WTC11 (cell line): Measurements from ENCODE around the gene KDM5B. TPM values are rescaled to one million over a fixed set of nuclear protein-coding genes. Genes with fewer than 3 reads are reported as not detected.

Experiments
- ATAC-seq: fragments of 200-7000 bp; cut with Tn5 transposase; 2 replicates; pipeline ENCODE4 v1.10.0; 2021; ENCODE audit warnings: mild to moderate bottlenecking, moderate library complexity
- CTCF ChIA-PET: fragments of 300-600 bp; sonication (Branson Sonifier 250); formaldehyde crosslinking; loops from one replicate; lab custom pipeline; 2021; ENCODE audit warnings: antibody characterized with exemption; lab: Charles Lee
- POLR2A ChIA-PET: fragments of 350-600 bp; sonication (Branson Sonifier 250); formaldehyde crosslinking; loops from one replicate; lab custom pipeline; 2021; ENCODE audit warnings: antibody characterized with exemption; lab: Charles Lee
- DNase-seq: peaks from one replicate; pipeline ENCODE4 v3.0.0; 2021; ENCODE audit warnings: low spot score
- H3K27ac Mint-ChIP-seq: 2 replicates; pipeline ENCODE4 v1.8.0; 2021; ENCODE audit warnings: mixed read lengths
- H3K27me3 Mint-ChIP-seq: 2 replicates; pipeline ENCODE4 v1.8.0; 2021; ENCODE audit warnings: low read depth, mild to moderate bottlenecking, moderate library complexity, mixed read lengths
- H3K36me3 Mint-ChIP-seq: 2 replicates; pipeline ENCODE4 v1.8.0; 2021; ENCODE audit warnings: mixed read lengths
- H3K4me1 Mint-ChIP-seq: 2 replicates; pipeline ENCODE4 v1.8.0; 2022; ENCODE audit warnings: mixed read lengths
- H3K4me3 Mint-ChIP-seq: 2 replicates; pipeline ENCODE4 v1.8.0; 2021; ENCODE audit warnings: mild to moderate bottlenecking, moderate library complexity, mixed read lengths
- H3K9me3 Mint-ChIP-seq: 2 replicates; pipeline ENCODE4 v1.8.0; 2021; ENCODE audit warnings: mixed read lengths
- ELF4 ChIP-seq: sonication (generic); formaldehyde crosslinking; IDR thresholded peaks from 2 replicates; pipeline ENCODE4 v1.8.1; 2022; ENCODE audit warnings: low read depth, mild to moderate bottlenecking, moderate library complexity, missing genetic modification reagents
- HMGA2 ChIP-seq: fragments of 250-450 bp; sonication (Bioruptor Pico); IDR thresholded peaks from 2 replicates; pipeline ENCODE4 v1.4.0; 2021; ENCODE audit warnings: mild to moderate bottlenecking, moderate library complexity
- MLX ChIP-seq: sonication (generic); formaldehyde crosslinking; IDR thresholded peaks from 2 replicates; pipeline ENCODE4 v1.8.1; 2023; ENCODE audit warnings: mild to moderate bottlenecking, missing genetic modification reagents, moderate library complexity
- NFYB ChIP-seq: sonication (generic); formaldehyde crosslinking; conservative IDR thresholded peaks from 2 replicates; pipeline ENCODE4 v1.8.0; 2022; ENCODE audit warnings: low read depth, missing genetic modification reagents
- NR1H2 ChIP-seq: sonication (generic); formaldehyde crosslinking; IDR thresholded peaks from 2 replicates; pipeline ENCODE4 v1.9.0; 2021; ENCODE audit warnings: mild to moderate bottlenecking, moderate library complexity, missing genetic modification reagents
- NR2C2 ChIP-seq: sonication (generic); formaldehyde crosslinking; IDR thresholded peaks from 2 replicates; pipeline ENCODE4 v1.8.0; 2022; ENCODE audit warnings: mild to moderate bottlenecking, missing genetic modification reagents
- OVOL2 ChIP-seq: fragments of 250-450 bp; sonication (Bioruptor Pico); IDR thresholded peaks from 2 replicates; pipeline ENCODE4 v1.9.0; 2021; ENCODE audit warnings: mild to moderate bottlenecking, borderline replicate concordance
- RELA ChIP-seq: sonication (generic); formaldehyde crosslinking; IDR thresholded peaks from 2 replicates; pipeline ENCODE4 v1.8.1; 2022; ENCODE audit warnings: missing genetic modification reagents, mild to moderate bottlenecking, borderline replicate concordance
- SP1 ChIP-seq: sonication (generic); formaldehyde crosslinking; conservative IDR thresholded peaks from 2 replicates; pipeline ENCODE4 v1.8.1; 2022; ENCODE audit warnings: missing genetic modification reagents
- TEAD4 ChIP-seq: sonication (generic); formaldehyde crosslinking; IDR thresholded peaks from 2 replicates; pipeline ENCODE4 v1.8.0; 2022; ENCODE audit warnings: mild to moderate bottlenecking, missing genetic modification reagents
- ZNF219 ChIP-seq: sonication (generic); formaldehyde crosslinking; IDR thresholded peaks from 2 replicates; pipeline ENCODE4 v1.8.0; 2023; ENCODE audit warnings: missing genetic modification reagents, mild to moderate bottlenecking, borderline replicate concordance
- ZNF232 ChIP-seq: sonication (generic); formaldehyde crosslinking; IDR thresholded peaks from 2 replicates; pipeline ENCODE4 v1.8.0; 2022; ENCODE audit warnings: mild to moderate bottlenecking, missing genetic modification reagents
- ZNF281 ChIP-seq: sonication (generic); formaldehyde crosslinking; IDR thresholded peaks from 2 replicates; pipeline ENCODE4 v1.8.0; 2023; ENCODE audit warnings: mild to moderate bottlenecking, missing genetic modification reagents
- total RNA-seq: library from RNA; stranded (reverse); gene quantifications from 3 replicates; pipeline ENCODE4 v1.2.3, GENCODE V29; 2021
- TF ChIP-seq, protein P1 (sequence below): sonication (generic); formaldehyde crosslinking; IDR thresholded peaks from 2 replicates; pipeline ENCODE4 v1.8.1; 2023; ENCODE audit warnings: mild to moderate bottlenecking, missing genetic modification reagents, borderline replicate concordance
- TF ChIP-seq, protein P2 (sequence below): sonication (generic); formaldehyde crosslinking; IDR thresholded peaks from 2 replicates; pipeline ENCODE4 v1.8.1; 2023; ENCODE audit warnings: mild to moderate bottlenecking, moderate library complexity, missing genetic modification reagents
- TF ChIP-seq, protein P3 (sequence below): fragments of 200-600 bp; IDR thresholded peaks from 2 replicates; pipeline ENCODE4 v1.8.0; 2022; ENCODE audit warnings: antibody characterized with exemption

The KDM5B gene
- total RNA-seq, 1 experiment from 2014 or later, result 222 TPM

GRCh38 chr1:202818819-202819218 lies 10.6 kb upstream of the KDM5B start:
- Mint-ChIP-seq H3K4me1 (no peaks in the 10 kb centered on the region; the same call in 1 of the 2 replicates), H3K36me3 (no peaks in the 10 kb centered on the region), H3K27me3 (peaks cover 8% of the 10 kb centered on the region), H3K4me3 (no peak overlapping the region), H3K9me3 (no peaks in the 10 kb centered on the region), H3K27ac (no peak overlapping the region)
- DNase-seq (no peak), ATAC-seq (no peak)
- CTCF ChIA-PET, result interaction anchor here (0.6 to 2.0 kb wide), 2 partner anchors 21 to 33 kb away, joined by 3 to 5 read pairs; no protein-coding TSS in a partner anchor
- POLR2A ChIA-PET, result interaction anchor here (0.7 kb wide), 1 partner anchor 241 kb away, joined by 4 read pairs; no protein-coding TSS in a partner anchor
- TF ChIP-seq, protein P1, sequence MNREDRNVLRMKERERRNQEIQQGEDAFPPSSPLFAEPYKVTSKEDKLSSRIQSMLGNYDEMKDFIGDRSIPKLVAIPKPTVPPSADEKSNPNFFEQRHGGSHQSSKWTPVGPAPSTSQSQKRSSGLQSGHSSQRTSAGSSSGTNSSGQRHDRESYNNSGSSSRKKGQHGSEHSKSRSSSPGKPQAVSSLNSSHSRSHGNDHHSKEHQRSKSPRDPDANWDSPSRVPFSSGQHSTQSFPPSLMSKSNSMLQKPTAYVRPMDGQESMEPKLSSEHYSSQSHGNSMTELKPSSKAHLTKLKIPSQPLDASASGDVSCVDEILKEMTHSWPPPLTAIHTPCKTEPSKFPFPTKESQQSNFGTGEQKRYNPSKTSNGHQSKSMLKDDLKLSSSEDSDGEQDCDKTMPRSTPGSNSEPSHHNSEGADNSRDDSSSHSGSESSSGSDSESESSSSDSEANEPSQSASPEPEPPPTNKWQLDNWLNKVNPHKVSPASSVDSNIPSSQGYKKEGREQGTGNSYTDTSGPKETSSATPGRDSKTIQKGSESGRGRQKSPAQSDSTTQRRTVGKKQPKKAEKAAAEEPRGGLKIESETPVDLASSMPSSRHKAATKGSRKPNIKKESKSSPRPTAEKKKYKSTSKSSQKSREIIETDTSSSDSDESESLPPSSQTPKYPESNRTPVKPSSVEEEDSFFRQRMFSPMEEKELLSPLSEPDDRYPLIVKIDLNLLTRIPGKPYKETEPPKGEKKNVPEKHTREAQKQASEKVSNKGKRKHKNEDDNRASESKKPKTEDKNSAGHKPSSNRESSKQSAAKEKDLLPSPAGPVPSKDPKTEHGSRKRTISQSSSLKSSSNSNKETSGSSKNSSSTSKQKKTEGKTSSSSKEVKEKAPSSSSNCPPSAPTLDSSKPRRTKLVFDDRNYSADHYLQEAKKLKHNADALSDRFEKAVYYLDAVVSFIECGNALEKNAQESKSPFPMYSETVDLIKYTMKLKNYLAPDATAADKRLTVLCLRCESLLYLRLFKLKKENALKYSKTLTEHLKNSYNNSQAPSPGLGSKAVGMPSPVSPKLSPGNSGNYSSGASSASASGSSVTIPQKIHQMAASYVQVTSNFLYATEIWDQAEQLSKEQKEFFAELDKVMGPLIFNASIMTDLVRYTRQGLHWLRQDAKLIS (CRISPR knock-in tag), result no peak
- TF ChIP-seq ZNF219 (CRISPR knock-in tag) (no peak), RELA (CRISPR knock-in tag) (no peak), MLX (no peak)

DNA sequence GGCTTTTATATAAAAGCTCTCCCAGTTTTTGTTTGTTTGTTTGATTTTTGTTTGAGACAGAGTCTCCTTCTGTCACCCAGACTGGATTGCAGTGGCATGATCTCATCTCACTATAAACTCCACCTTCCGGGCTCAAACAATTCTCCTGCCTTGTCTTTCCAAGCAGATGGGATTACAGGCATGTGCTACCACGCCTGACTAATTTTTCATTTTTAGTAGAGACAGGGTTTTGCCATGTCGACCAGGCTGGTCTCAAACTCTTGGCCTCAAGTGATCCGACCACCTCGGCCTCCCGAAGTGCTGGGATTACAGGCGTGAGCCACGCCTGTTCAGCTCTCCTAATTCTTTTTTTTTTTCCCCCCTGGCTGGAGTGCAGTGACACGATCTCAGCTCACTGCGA lies 6.9 kb upstream of the KDM5B start:
- Mint-ChIP-seq H3K4me1 (peaks cover 20% of the 10 kb centered on the region), H3K27ac (no peak overlapping the region), H3K4me3 (no peak overlapping the region), H3K9me3 (no peaks in the 10 kb centered on the region), H3K27me3 (peaks cover 11% of the 10 kb centered on the region), H3K36me3 (no peaks in the 10 kb centered on the region)
- ChIA-PET POLR2A (interaction anchor here (0.6 to 0.7 kb wide), 2 partner anchors 20 to 66 kb away, joined by 3 read pairs; no protein-coding TSS in a partner anchor), CTCF (interaction anchor here (0.5 kb wide), 1 partner anchor 23 kb away, joined by 3 read pairs; no protein-coding TSS in a partner anchor)
- no peak for TF ChIP-seq MLX
- no peak for TF ChIP-seq NR1H2 (CRISPR knock-in tag)
- no peak for TF ChIP-seq ZNF232 (CRISPR knock-in tag)
- TF ChIP-seq, protein P2, sequence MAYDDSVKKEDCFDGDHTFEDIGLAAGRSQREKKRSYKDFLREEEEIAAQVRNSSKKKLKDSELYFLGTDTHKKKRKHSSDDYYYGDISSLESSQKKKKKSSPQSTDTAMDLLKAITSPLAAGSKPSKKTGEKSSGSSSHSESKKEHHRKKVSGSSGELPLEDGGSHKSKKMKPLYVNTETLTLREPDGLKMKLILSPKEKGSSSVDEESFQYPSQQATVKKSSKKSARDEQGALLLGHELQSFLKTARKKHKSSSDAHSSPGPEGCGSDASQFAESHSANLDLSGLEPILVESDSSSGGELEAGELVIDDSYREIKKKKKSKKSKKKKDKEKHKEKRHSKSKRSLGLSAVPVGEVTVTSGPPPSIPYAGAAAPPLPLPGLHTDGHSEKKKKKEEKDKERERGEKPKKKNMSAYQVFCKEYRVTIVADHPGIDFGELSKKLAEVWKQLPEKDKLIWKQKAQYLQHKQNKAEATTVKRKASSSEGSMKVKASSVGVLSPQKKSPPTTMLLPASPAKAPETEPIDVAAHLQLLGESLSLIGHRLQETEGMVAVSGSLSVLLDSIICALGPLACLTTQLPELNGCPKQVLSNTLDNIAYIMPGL (CRISPR knock-in tag), result no peak
- no peak for TF ChIP-seq TEAD4 (CRISPR knock-in tag)
- TF ChIP-seq SP1 (CRISPR knock-in tag), result no peak
- no peak for TF ChIP-seq HMGA2 (CRISPR knock-in tag)
- ATAC-seq (no peak), DNase-seq (no peak)

- Mint-ChIP-seq H3K9me3 (no peaks in the 10 kb centered on the region), H3K4me1 (peaks cover 35% of the 10 kb centered on the region), H3K27ac (peak overlapping the region; percentile 63), H3K4me3 (peak overlapping the region; percentile 80), H3K36me3 (no peaks in the 10 kb centered on the region), H3K27me3 (peaks cover 7% of the 10 kb centered on the region)
- ATAC-seq (no peak), DNase-seq (no peak)
- ChIA-PET CTCF (interaction anchor here (1.2 kb wide), 1 partner anchor 187 kb away, joined by 3 read pairs; no protein-coding TSS in a partner anchor), POLR2A (interaction anchor here (2.3 kb wide), 1 partner anchor 49 kb away, joined by 15 read pairs; no protein-coding TSS in a partner anchor)
- no peak for TF ChIP-seq ELF4 (CRISPR knock-in tag)
- TF ChIP-seq NR2C2 (CRISPR knock-in tag), result no peak
- TF ChIP-seq, protein P3, sequence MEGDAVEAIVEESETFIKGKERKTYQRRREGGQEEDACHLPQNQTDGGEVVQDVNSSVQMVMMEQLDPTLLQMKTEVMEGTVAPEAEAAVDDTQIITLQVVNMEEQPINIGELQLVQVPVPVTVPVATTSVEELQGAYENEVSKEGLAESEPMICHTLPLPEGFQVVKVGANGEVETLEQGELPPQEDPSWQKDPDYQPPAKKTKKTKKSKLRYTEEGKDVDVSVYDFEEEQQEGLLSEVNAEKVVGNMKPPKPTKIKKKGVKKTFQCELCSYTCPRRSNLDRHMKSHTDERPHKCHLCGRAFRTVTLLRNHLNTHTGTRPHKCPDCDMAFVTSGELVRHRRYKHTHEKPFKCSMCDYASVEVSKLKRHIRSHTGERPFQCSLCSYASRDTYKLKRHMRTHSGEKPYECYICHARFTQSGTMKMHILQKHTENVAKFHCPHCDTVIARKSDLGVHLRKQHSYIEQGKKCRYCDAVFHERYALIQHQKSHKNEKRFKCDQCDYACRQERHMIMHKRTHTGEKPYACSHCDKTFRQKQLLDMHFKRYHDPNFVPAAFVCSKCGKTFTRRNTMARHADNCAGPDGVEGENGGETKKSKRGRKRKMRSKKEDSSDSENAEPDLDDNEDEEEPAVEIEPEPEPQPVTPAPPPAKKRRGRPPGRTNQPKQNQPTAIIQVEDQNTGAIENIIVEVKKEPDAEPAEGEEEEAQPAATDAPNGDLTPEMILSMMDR, result no peak
- no peak for TF ChIP-seq NFYB (CRISPR knock-in tag)
- no peak for TF ChIP-seq OVOL2 (CRISPR knock-in tag)
- no peak for TF ChIP-seq ZNF281
Measured at GRCh38 chr1:202812176-202813026, 4.2 kb upstream of the KDM5B start.
